GM11168 (cell line): ENCODE results near the gene SUGT1.
"Not testable (repeated sequence)": the region's sequence is repeated elsewhere in the genome, so short reads cannot be mapped to it uniquely, and the experiment has no call there.

Experiments used
- in situ Hi-C: fragments of 300-500 bp; cut with MboI; formaldehyde crosslinking; loops from one replicate; pipeline ENCODE4 v1.12.0; 2022; ENCODE audit warnings: low sequenced_read_pairs; ENCODE audit not compliant: unreplicated experiment

SUGT1 gene

GRCh38 chr13:52652196-52652979 lies at the start of gene SUGT1:
Gene SUGT1 (plus strand): TSS chr13:52652836. CDS start chr13:52652921, 85 bp downstream.
- in situ Hi-C loops: no loop called here

DNA sequence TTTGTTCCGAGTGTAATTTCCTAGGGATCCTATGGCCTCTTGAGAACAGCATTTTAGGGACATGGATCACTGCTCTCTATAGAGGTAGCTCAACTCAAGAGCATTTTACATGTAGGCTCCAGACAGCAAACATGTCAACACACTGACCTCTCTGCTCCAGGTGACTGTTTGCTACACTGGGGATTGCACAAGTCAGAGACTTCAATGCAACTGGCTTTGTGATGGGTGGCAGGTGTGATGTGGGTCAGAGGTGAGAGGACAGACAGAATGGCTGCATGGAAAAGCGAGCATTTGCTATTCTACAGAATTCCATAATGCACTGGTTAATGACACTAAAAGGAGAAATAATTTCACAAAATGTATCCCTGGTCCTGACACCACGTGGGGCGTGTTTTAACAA lies 49.3 kb upstream of the SUGT1 start:
- in situ Hi-C loops: loop anchor here (25.0 kb wide), 1 partner anchor 209 kb away; no protein-coding TSS in a partner anchor

- in situ Hi-C loops: loop anchor here (25.0 kb wide), 1 partner anchor 206 kb away; no protein-coding TSS in a partner anchor
These were observed 46.5 kb upstream of the SUGT1 start for GRCh38 chr13:52606126-52606525.

DNA sequence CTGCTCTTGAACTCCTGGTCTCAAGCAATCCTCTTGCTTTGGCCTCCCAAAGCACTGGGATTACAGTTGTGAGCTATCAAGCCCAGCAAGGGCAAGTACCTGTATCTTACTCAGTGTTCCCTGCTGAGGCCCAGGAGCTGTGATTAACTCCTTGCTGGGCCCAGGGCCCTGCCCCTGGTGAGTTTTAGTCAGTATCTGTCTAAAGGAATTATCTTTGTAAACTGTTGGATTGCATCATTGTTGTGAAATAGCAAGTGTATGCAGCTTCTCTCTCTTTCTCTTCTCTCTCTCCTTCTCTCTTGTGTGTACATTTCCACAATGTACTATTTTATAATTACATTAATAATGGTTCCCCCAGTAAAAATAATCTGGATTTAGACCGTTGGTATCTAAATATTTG lies 45.8 kb upstream of the SUGT1 start:
- in situ Hi-C loops: loop anchor here (25.0 kb wide), 1 partner anchor 206 kb away; no protein-coding TSS in a partner anchor

DNA sequence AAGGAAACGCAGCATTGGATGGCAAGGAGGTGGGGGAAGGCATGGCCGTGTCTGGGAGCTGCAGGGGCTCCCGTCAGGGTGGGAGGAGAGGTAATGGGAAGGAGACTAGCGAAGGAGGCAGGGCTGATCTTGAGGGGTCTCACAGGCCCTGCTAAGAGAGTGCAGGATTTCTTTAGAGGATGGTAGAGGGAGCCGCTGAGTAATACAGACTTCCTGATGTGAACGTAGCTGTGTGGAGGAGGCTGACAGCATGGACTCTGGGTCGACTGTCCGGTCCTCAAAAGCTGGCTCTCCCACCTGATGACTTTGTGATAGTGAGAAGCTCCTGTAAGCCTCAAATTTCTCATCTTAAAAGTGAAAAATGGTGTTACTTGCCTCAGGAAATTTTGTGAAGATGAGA lies 44.5 kb upstream of the SUGT1 start:
- in situ Hi-C loops: loop anchor here (25.0 kb wide), 1 partner anchor 204 kb away; no protein-coding TSS in a partner anchor

DNA sequence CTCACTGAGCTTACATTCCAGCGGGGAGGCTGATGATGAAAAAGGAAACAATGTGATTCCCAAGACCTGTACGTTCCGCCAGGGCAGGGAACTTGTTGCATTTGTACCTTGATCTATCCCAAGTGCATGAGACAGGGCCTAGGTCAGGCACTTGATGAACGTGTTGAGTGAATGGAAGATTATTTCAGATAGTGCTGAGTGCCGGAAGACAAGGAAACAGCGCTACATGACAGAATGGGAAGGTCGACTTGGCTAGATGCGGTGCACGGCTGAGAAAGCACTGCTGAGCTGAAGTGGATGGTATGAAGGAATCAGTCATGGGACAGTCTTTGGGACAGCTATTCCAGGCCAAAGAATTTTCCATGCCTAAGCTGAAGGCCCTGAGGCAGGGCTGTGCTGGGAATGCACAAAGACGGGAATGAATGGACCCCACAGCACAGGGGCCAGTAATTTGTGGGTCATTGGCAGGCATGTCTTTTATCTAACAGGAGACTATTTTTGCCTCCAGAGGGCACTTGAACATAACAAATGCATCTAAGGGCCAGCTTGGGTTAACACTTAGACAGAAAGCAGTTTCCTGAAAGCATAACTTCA lies 43.5 kb upstream of the SUGT1 start:
- in situ Hi-C loops: loop anchor here (25.0 kb wide), 1 partner anchor 203 kb away; no protein-coding TSS in a partner anchor

DNA sequence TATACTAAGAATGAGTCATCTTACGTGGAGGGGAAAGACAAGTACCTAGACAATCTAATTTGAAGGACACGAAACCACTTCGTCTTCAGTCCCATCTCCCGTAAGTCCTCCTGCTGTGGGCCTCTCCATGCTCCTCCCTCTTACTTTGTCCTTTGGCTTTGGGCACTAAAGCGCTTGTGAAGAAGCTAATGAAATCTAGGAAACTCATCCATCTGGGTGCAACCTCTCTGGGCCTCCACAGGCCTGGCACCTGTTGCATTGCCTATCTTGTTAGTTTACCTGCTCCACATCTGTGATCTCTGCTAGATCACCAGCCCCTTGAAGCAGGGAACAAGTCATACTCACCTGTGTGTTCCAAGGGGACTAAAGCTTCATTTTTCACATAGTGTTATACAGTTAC lies 42.5 kb upstream of the SUGT1 start:
- in situ Hi-C loops: loop anchor here (25.0 kb wide), 1 partner anchor 202 kb away; no protein-coding TSS in a partner anchor

- in situ Hi-C loops: loop anchor here (25.0 kb wide), 1 partner anchor 197 kb away; no protein-coding TSS in a partner anchor
These were observed 37.4 kb upstream of the SUGT1 start for GRCh38 chr13:52615134-52615801.

GRCh38 chr13:52615812-52616211 lies 36.8 kb upstream of the SUGT1 start:
- in situ Hi-C loops: loop anchor here (25.0 kb wide), 1 partner anchor 196 kb away; no protein-coding TSS in a partner anchor

GRCh38 chr13:52617070-52618060 lies 35.3 kb upstream of the SUGT1 start:
- in situ Hi-C loops: loop anchor here (25.0 kb wide), 1 partner anchor 195 kb away; no protein-coding TSS in a partner anchor

DNA sequence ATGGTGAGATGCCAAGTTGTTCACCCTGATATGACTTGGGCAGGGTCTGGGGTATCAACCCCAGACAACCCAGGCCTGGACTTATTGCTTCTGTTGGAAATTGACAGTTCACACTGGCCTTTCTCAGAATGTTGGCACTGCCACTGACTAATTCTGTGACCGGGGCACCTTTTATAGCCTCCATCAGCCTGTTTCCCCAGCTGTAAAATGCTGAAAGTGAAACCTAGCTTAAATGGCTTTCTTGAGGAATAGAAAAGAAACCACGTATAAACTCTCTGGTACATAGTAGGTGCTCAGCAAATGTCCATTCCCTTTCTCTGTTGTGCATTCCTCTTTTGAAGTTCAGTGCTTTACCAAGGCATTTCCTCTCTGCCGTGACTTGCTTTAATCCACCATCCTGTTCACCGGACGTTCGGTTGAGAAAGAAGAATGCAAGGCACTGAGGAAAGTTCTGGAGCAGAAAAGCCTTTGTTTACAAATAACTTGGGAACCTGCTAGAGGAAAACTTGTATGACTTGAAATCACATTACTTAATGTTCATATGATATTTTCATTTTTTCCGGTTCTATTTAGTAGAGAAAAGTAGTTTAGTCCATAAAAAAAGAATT lies 21.4 kb upstream of the SUGT1 start:
- in situ Hi-C loops: not testable (repeated sequence)

- in situ Hi-C loops: no loop called here
These were observed 13.8 kb upstream of the SUGT1 start for GRCh38 chr13:52638666-52639328.

- in situ Hi-C loops: no loop called here
These were observed 10.5 kb upstream of the SUGT1 start, which contains the start of gene HNRNPA1L2 for GRCh38 chr13:52642131-52642530. Gene HNRNPA1L2 (plus strand): TSS chr13:52642431. CDS start chr13:52642493, 62 bp downstream.

DNA sequence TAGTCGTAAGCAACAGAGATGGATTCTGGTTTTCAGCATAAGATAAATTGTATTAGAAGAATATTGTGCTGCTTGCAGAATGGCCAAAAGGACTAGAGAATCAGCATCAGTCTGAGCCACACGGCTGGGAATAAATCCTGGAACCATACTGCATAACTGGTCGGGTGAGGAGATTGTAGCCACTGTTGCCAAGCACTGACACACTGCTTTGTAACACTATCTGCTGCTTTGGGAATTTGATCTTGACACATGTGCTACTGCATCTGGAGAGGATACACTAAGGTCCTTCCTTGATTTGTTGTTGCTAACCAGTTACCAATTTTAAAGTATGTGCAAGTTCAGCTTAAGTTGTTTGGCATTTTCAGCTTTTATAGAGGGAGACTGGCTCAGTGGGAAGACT lies 8.5 kb upstream of the SUGT1 start:
- in situ Hi-C loops: no loop called here

DNA sequence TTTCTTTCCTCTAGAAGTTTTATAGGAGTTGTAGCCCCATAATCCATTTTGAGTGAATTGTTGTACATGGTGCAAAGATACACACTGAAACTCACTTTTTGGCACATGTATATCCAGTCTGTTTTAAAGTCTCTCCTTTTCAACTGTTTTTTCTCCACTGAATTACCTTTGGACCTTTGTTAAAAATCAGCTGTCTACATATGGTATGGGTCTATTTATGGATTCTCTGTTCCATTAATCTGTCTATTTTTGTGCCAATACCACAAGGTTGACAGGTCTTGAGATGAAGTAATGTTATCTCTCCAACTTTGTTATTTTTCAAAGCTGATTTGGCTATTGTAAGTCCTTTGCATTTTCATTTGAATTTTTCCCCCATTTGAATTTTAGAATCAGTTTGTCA lies 5.7 kb upstream of the SUGT1 start:
- in situ Hi-C loops: no loop called here

- in situ Hi-C loops: no loop called here
These were observed 1.9 kb upstream of the SUGT1 start for GRCh38 chr13:52650731-52651130.

GRCh38 chr13:52651897-52652195 lies 790 bp upstream of the SUGT1 start:
- in situ Hi-C loops: no loop called here

- in situ Hi-C loops: no loop called here
These were observed 306 bp downstream of the SUGT1 start for GRCh38 chr13:52652980-52653303.

- in situ Hi-C loops: no loop called here
These were observed 6.7 kb downstream of the SUGT1 start for GRCh38 chr13:52659340-52659739.
